Activated naive CD8-positive, alpha-beta T cell treated with anti-CD3 and anti-CD28 coated beads, Interleukin-2, amount 10 ng/mL, durations not matched to agents 7 days and 5 days (primary cell): ENCODE results near the gene PCGF1. TPM values are rescaled to one million over a fixed set of nuclear protein-coding genes. Genes with fewer than 3 reads are reported as not detected.
A peak's percentile ranks its signal among the peaks of the same experiment; 100 is the strongest.

Experiments
- ATAC-seq: fragments of 150-1000 bp; cut with Tn5 transposase; one replicate; pipeline ENCODE4 v1.10.0; 2021; ENCODE audit warnings: low read depth, moderate library complexity
- POLR2A ChIA-PET: fragments of 350-600 bp; sonication (Branson Sonifier 250); formaldehyde crosslinking; loops from one replicate; lab custom pipeline; 2021; ENCODE audit warnings: antibody characterized with exemption; lab: Charles Lee
- DNase-seq: peaks from one replicate; pipeline ENCODE4 v3.0.0; 2021
- H3K27ac Mint-ChIP-seq: one replicate; pipeline ENCODE4 v1.8.0; 2022; ENCODE audit warnings: mild to moderate bottlenecking, mixed read lengths
- H3K27me3 Mint-ChIP-seq: one replicate; pipeline ENCODE4 v1.8.0; 2022; ENCODE audit warnings: mild to moderate bottlenecking, moderate library complexity, mixed read lengths
- H3K36me3 Mint-ChIP-seq: one replicate; pipeline ENCODE4 v1.8.0; 2021; ENCODE audit warnings: mild to moderate bottlenecking, mixed read lengths
- H3K4me1 Mint-ChIP-seq: one replicate; pipeline ENCODE4 v1.8.0; 2021; ENCODE audit warnings: mixed read lengths
- H3K4me3 Mint-ChIP-seq: one replicate; pipeline ENCODE4 v1.8.0; 2022; ENCODE audit warnings: mild to moderate bottlenecking, moderate library complexity, mixed read lengths
- H3K9me3 Mint-ChIP-seq: one replicate; pipeline ENCODE4 v1.8.0; 2021; ENCODE audit warnings: mixed read lengths
- total RNA-seq, 2 experiments: library from RNA; stranded (reverse); gene quantifications; one replicate each; pipeline ENCODE4 v1.2.3, GENCODE V29; 2021

The PCGF1 gene
- total RNA-seq, 2 experiments from 2014 or later: 35.9 to 40.1 TPM

GRCh38 chr2:74532222-74532621 lies 24.7 kb upstream of the PCGF1 start:
- peak overlapping the region; percentile 66 for H3K27ac Mint-ChIP-seq
- POLR2A ChIA-PET: interaction anchor here (0.6 to 5.2 kb wide), 6 partner anchors 24 to 111 kb away, joined by 3 to 54 read pairs (median 4); partner anchors contain the start of genes C2orf81, CCDC142, INO80B and TTC31
- peaks cover 3% of the 10 kb centered on the region for H3K27me3 Mint-ChIP-seq
- no peaks in the 10 kb centered on the region for H3K9me3 Mint-ChIP-seq
- H3K4me1 Mint-ChIP-seq: peaks cover 33% of the 10 kb centered on the region
- DNase-seq (no peak), ATAC-seq (no peak)
- peaks cover 26% of the 10 kb centered on the region for H3K36me3 Mint-ChIP-seq
- H3K4me3 Mint-ChIP-seq: peak overlapping the region; percentile 97

GRCh38 chr2:74531666-74532065 lies 24.2 kb upstream of the PCGF1 start:
- peaks cover 33% of the 10 kb centered on the region for H3K4me1 Mint-ChIP-seq
- peaks cover 31% of the 10 kb centered on the region for H3K36me3 Mint-ChIP-seq
- peak overlapping the region; percentile 96 for H3K27ac Mint-ChIP-seq
- no peaks in the 10 kb centered on the region for H3K9me3 Mint-ChIP-seq
- H3K27me3 Mint-ChIP-seq: no peaks in the 10 kb centered on the region
- no peak for ATAC-seq
- peak overlapping the region; percentile 97 for H3K4me3 Mint-ChIP-seq
- DNase-seq: no peak
- POLR2A ChIA-PET: interaction anchor here (0.6 to 5.2 kb wide), 8 partner anchors 22 to 110 kb away, joined by 3 to 54 read pairs (median 5); partner anchors contain the start of genes C2orf81, CCDC142, INO80B and LOXL3

DNA sequence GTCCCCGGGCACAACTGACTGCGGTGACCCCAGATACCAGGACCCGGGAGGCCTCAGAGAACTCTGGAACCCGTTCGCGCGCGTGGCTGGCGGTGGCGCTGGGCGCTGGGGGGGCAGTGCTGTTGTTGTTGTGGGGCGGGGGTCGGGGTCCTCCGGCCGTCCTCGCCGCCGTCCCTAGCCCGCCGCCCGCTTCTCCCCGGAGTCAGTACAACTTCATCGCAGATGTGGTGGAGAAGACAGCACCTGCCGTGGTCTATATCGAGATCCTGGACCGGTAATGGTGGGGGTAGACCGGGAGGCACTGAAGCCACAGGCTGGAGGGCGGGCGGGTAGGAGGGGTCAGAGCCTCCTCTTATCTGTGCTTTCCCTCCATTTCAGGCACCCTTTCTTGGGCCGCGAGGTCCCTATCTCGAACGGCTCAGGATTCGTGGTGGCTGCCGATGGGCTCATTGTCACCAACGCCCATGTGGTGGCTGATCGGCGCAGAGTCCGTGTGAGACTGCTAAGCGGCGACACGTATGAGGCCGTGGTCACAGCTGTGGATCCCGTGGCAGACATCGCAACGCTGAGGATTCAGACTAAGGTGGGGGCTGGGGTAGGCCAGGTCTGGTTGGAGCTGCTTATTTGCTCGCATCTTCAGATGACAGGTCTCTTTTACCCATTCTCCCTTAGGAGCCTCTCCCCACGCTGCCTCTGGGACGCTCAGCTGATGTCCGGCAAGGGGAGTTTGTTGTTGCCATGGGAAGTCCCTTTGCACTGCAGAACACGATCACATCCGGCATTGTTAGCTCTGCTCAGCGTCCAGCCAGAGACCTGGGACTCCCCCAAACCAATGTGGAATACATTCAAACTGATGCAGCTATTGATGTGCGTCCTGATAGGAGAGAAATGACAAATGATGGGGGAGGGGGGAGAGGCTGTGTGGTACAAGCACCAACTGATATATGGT lies 23.0 kb upstream of the PCGF1 start:
- Mint-ChIP-seq H3K27ac (peak overlapping the region; percentile 96), H3K27me3 (no peaks in the 10 kb centered on the region), H3K36me3 (peaks cover 40% of the 10 kb centered on the region), H3K9me3 (peaks cover 2% of the 10 kb centered on the region), H3K4me3 (peak overlapping the region; percentile 97), H3K4me1 (peaks cover 38% of the 10 kb centered on the region)
- POLR2A ChIA-PET: interaction anchor here (0.7 to 5.2 kb wide), 15 partner anchors 9 to 239 kb away, joined by 3 to 54 read pairs (median 7); partner anchors contain the start of genes CCDC142, INO80B, LBX2 and LOXL3
- DNase-seq (peak; percentile 64), ATAC-seq (peak; percentile 9)

- peak; percentile 91 for ATAC-seq
- Mint-ChIP-seq H3K27me3 (no peaks in the 10 kb centered on the region), H3K9me3 (peaks cover 2% of the 10 kb centered on the region), H3K36me3 (peaks cover 40% of the 10 kb centered on the region), H3K4me3 (peak within 1 kb of the TSS; percentile 97), H3K4me1 (peaks cover 38% of the 10 kb centered on the region), H3K27ac (peak within 1 kb of the TSS; percentile 96)
- peak; percentile 93 for DNase-seq
- POLR2A ChIA-PET: interaction anchor here (1.0 to 5.2 kb wide), 14 partner anchors 9 to 73 kb away, joined by 3 to 54 read pairs (median 8); partner anchors contain the start of genes CCDC142, INO80B, LBX2 and MRPL53
These were observed 22.1 kb upstream of the PCGF1 start, which contains the start of the genes AUP1 and HTRA2 for GRCh38 chr2:74529357-74530238. AUP1 (minus strand) TSS chr2:74529706; CDS start chr2:74529629, 77 bp downstream. HTRA2 (plus strand) TSS chr2:74529933; CDS start chr2:74530007, 74 bp downstream.

DNA sequence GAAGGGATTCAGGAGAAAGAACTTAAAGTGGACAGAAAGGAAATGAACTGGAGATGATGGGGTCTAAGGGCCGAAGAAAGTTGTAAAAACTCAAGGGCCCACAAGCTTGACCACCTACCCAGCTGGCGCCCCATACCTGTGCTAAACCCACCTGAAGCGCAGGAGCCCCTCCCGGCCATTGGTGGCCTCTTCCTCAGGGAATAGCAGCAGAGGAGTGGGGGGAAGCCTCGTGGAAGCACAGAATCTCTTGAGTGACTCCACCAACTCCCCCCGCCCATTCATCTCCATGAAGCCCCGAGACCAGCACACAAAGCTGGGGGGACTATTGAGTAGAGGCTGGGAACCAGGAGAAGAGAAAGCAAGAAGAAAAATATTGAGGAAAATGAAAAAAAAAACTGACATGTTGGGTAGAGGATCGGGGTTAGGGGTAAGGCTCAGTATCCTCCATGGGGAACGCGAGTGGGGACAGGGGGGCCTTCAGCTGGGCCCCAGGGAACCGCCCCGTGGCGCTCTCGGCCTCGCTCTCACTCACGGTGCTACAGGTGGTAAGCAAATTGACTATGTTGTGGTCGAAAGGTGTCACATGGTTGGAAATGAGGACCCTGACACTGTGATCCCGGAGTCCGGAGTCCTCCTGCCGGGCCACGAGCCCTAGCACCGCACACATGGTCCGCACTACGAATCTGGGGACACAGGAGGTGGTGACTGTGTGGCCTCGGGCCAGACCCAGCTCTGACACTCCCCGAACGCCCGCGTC lies 21.3 kb upstream of the PCGF1 start:
- DNase-seq: no peak
- Mint-ChIP-seq H3K27ac (peak overlapping the region; percentile 96), H3K9me3 (peaks cover 2% of the 10 kb centered on the region), H3K27me3 (no peaks in the 10 kb centered on the region), H3K4me1 (peaks cover 38% of the 10 kb centered on the region), H3K4me3 (peak overlapping the region; percentile 97), H3K36me3 (peaks cover 40% of the 10 kb centered on the region)
- POLR2A ChIA-PET: interaction anchor here (1.0 to 5.2 kb wide), 13 partner anchors 9 to 72 kb away, joined by 3 to 54 read pairs (median 8); partner anchors contain the start of genes CCDC142, INO80B, LBX2 and MRPL53
- peak; percentile 7 for ATAC-seq

DNA sequence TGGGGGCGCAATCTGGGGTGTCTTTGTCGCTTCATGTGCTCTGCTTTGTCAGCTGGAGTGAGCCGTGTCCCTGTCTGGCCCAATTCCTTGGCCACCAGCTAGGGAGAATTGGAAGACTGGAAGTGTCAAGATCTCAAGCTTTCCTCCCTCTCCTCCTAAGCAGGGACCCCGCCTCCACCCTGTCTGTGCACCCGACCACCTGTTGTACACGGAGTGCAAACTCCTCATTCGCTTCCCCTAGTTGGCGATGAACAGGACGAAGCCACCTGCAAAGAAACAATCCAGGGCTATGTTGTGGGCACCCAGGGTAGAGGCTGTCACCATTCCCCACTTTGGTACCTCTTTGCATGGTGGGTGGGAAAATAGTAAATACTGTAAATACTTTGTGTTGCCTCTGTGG lies 20.2 kb upstream of the PCGF1 start:
- ATAC-seq (no peak), DNase-seq (no peak)
- H3K36me3 Mint-ChIP-seq: peaks cover 39% of the 10 kb centered on the region
- H3K4me3 Mint-ChIP-seq: peak overlapping the region; percentile 97
- H3K27me3 Mint-ChIP-seq: no peaks in the 10 kb centered on the region
- peaks cover 2% of the 10 kb centered on the region for H3K9me3 Mint-ChIP-seq
- peaks cover 41% of the 10 kb centered on the region for H3K4me1 Mint-ChIP-seq
- peak overlapping the region; percentile 12 for H3K27ac Mint-ChIP-seq
- POLR2A ChIA-PET: interaction anchor here (1.4 to 5.2 kb wide), 3 partner anchors 10 to 71 kb away, joined by 4 to 54 read pairs (median 39); partner anchors contain the start of genes CCDC142, INO80B, TTC31 and WBP1

DNA sequence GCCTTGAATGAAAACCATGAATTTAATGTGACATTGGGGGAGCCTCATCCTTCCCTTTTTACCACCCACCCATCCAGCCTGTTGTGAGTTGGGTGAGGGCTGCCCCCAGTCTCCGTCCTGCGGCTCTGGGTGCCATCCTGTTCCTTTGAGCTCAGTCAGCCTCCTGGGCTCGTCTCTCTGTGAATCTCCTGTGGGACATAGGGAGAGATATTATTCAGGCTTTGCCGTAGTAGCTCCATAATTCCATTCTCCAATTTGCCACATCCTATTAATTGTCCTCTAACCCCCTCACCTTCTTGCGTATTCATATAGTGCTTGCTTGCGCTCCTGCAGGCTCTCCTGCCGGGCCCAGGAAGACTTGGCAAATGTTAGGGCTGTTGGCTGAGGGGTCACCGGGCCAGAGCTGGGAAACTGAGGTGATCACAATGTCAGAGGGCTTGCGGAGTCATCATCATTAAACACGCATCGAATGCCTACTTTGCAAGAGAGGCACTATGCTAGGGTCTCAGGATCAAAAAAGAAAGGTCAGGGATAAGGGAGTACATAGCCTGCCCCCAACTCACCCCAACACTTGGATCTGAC lies 19.2 kb upstream of the PCGF1 start:
- Mint-ChIP-seq H3K4me1 (peaks cover 36% of the 10 kb centered on the region), H3K4me3 (no peak overlapping the region), H3K27ac (no peak overlapping the region), H3K36me3 (peaks cover 33% of the 10 kb centered on the region), H3K9me3 (peaks cover 2% of the 10 kb centered on the region), H3K27me3 (no peaks in the 10 kb centered on the region)
- POLR2A ChIA-PET: interaction anchor here (1.4 kb wide), 1 partner anchor 9 kb away, joined by 4 read pairs; no protein-coding TSS in a partner anchor
- DNase-seq (no peak), ATAC-seq (no peak)

- Mint-ChIP-seq H3K27ac (peak within 1 kb of the TSS; percentile 12), H3K4me1 (peaks cover 31% of the 10 kb centered on the region), H3K36me3 (peaks cover 31% of the 10 kb centered on the region), H3K4me3 (no peak within 1 kb of the TSS), H3K27me3 (peaks cover 3% of the 10 kb centered on the region), H3K9me3 (peaks cover 2% of the 10 kb centered on the region)
- DNase-seq (no peak), ATAC-seq (no peak)
- POLR2A ChIA-PET: no interaction called here
These were observed 18.5 kb upstream of the PCGF1 start, which contains the start of gene DQX1 for GRCh38 chr2:74525717-74526648. DQX1 (minus strand) TSS chr2:74526231; CDS start chr2:74525729, 502 bp downstream.

- Mint-ChIP-seq H3K36me3 (peaks cover 29% of the 10 kb centered on the region), H3K9me3 (peaks cover 2% of the 10 kb centered on the region), H3K27me3 (peaks cover 10% of the 10 kb centered on the region), H3K4me1 (peaks cover 26% of the 10 kb centered on the region), H3K27ac (no peak overlapping the region), H3K4me3 (no peak overlapping the region)
- ATAC-seq: no peak
- POLR2A ChIA-PET: no interaction called here
- no peak for DNase-seq
These were observed 17.6 kb upstream of the PCGF1 start for GRCh38 chr2:74524955-74525716.

DNA sequence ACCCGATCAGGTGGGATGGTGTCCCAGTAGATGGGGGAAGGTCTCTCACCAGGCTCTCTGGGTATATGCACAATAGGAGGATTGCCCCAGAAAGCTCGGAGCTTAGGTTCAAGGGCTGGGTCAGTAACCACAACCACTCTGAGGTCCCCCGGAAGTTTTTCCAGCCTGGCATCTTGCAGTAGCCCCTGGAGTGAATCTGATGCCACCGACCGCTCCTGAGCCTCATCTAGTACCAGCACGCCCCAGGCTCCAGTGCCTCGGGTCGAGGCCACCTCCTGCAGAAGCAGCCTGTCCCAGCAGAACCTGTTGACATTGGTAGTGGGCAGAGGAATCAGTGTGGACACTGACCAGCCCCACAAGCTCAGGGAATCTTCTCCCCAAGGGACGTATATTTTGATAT lies 16.5 kb upstream of the PCGF1 start:
- peaks cover 26% of the 10 kb centered on the region for H3K4me1 Mint-ChIP-seq
- ATAC-seq: no peak

More for the DNA sequence above, 16.5 kb upstream of the PCGF1 start:
- peaks cover 26% of the 10 kb centered on the region for H3K36me3 Mint-ChIP-seq
- peaks cover 2% of the 10 kb centered on the region for H3K9me3 Mint-ChIP-seq
- peaks cover 20% of the 10 kb centered on the region for H3K27me3 Mint-ChIP-seq
- DNase-seq: no peak
- H3K4me3 Mint-ChIP-seq: no peak overlapping the region
- H3K27ac Mint-ChIP-seq: no peak overlapping the region
- POLR2A ChIA-PET: no interaction called here
